HepG2 (cell line): Measurements from ENCODE around the gene TP73. TPM values are rescaled to one million over a fixed set of nuclear protein-coding genes. Genes with fewer than 3 reads are reported as not detected.
A peak's percentile ranks its signal among the peaks of the same experiment; 100 is the strongest.

Experiments used
- BORCS8-MEF2B ChIP-seq: sonication (generic); formaldehyde crosslinking; IDR thresholded peaks from 2 replicates; pipeline ENCODE4 v1.8.0; 2022; ENCODE audit warnings: mild to moderate bottlenecking, missing genetic modification reagents
- CBX5 ChIP-seq: sonication (generic); formaldehyde crosslinking; IDR thresholded peaks from 2 replicates; pipeline ENCODE4 v1.4.0; 2020; ENCODE audit warnings: missing genetic modification reagents, borderline replicate concordance
- CCDC6 ChIP-seq: sonication (generic); formaldehyde crosslinking; IDR thresholded peaks from 2 replicates; pipeline ENCODE4 v1.8.1; 2022; ENCODE audit warnings: mild to moderate bottlenecking, missing genetic modification reagents, moderate library complexity
- ERF ChIP-seq: IDR thresholded peaks from 2 replicates; pipeline ENCODE4 v1.6.1; 2018; ENCODE audit warnings: missing biosample characterization, missing genetic modification reagents
- HMG20A ChIP-seq: IDR thresholded peaks from 2 replicates; pipeline ENCODE4 v1.6.1; 2016; ENCODE audit warnings: borderline replicate concordance
- JARID2 ChIP-seq: sonication (generic); formaldehyde crosslinking; IDR thresholded peaks from 2 replicates; pipeline ENCODE4 v1.8.1; 2023; ENCODE audit warnings: missing genetic modification reagents, inconsistent platforms; ENCODE audit not compliant: insufficient replicate concordance
- MTA1 ChIP-seq: sonication (generic); formaldehyde crosslinking; IDR thresholded peaks from 2 replicates; pipeline ENCODE4 v1.4.0; 2020; ENCODE audit warnings: missing genetic modification reagents, mild to moderate bottlenecking, borderline replicate concordance
- NFYB ChIP-seq: sonication (generic); formaldehyde crosslinking; IDR thresholded peaks from 2 replicates; pipeline ENCODE4 v1.4.0; 2020; ENCODE audit warnings: missing genetic modification reagents
- POLR2A ChIP-seq, 2 experiments: IDR thresholded peaks; 2 replicates each; pipeline ENCODE4 v1.6.1; 2011; ENCODE audit warnings: low read depth in 2 of 2, low read length in 2 of 2, mild to moderate bottlenecking in 1 of 2, moderate library complexity in 1 of 2; ENCODE audit not compliant: insufficient read depth in 1 of 2
- RFXAP ChIP-seq: sonication (generic); formaldehyde crosslinking; IDR thresholded peaks from 2 replicates; pipeline ENCODE4 v1.4.0; 2020; ENCODE audit warnings: missing genetic modification reagents, borderline replicate concordance
- ZFP36L2 ChIP-seq: sonication (generic); formaldehyde crosslinking; IDR thresholded peaks from 2 replicates; pipeline ENCODE4 v1.4.0; 2020; ENCODE audit warnings: missing genetic modification reagents
- ZFP37 ChIP-seq: sonication (generic); formaldehyde crosslinking; IDR thresholded peaks from 2 replicates; pipeline ENCODE4 v1.4.0; 2020; ENCODE audit warnings: missing genetic modification reagents, borderline replicate concordance
- polyA plus RNA-seq, 8 experiments: library from polyadenylated mRNA; depleted of rRNA in 3 of 8; stranded (reverse) in 7 of 8; unstranded in 1 of 8; fragments of >200 nt; fragmentation: Illumina TruSeq in 4 of 8; extraction: Trizol in 4 of 8; gene quantifications; 2 replicates each; pipeline versions ENCODE4 v1.2.1 to v1.2.3, GENCODE V29; 2011 to 2016; ENCODE audit warnings: low read depth in 4 of 8, missing spikeins in 1 of 8, mixed read lengths in 1 of 8; ENCODE audit not compliant: insufficient read depth in 1 of 8
- total RNA-seq, 5 experiments: library from RNA; depleted of rRNA; stranded (reverse); fragments of >200 nt; fragmentation: Illumina TruSeq; extraction: Trizol; gene quantifications; 2 replicates each; pipeline ENCODE4 v1.2.3, GENCODE V29; 2016; ENCODE audit warnings: low read depth in 1 of 5
- TF ChIP-seq, protein P1 (sequence below): sonication (generic); formaldehyde crosslinking; IDR thresholded peaks from 2 replicates; pipeline ENCODE4 v1.5.0; 2020; ENCODE audit warnings: mild to moderate bottlenecking, missing genetic modification reagents, moderate library complexity
- TF ChIP-seq, protein P2 (sequence below): sonication (generic); formaldehyde crosslinking; IDR thresholded peaks from 2 replicates; pipeline ENCODE4 v1.4.0; 2020; ENCODE audit warnings: missing genetic modification reagents
- TF ChIP-seq, protein P3 (sequence below): sonication (generic); formaldehyde crosslinking; IDR thresholded peaks from 2 replicates; pipeline ENCODE4 v1.4.0; 2020; ENCODE audit warnings: missing genetic modification reagents; ENCODE audit errors: not compliant biosample characterization
- TF ChIP-seq, protein P4 (sequence below): IDR thresholded peaks from 2 replicates; pipeline ENCODE4 v1.6.1; 2016; ENCODE audit warnings: missing compliant biosample characterization, missing genetic modification reagents, borderline replicate concordance
- TF ChIP-seq, protein P5 (sequence below): sonication (generic); formaldehyde crosslinking; conservative IDR thresholded peaks from 2 replicates; pipeline ENCODE4 v1.8.1; 2023; ENCODE audit warnings: missing genetic modification reagents
- TF ChIP-seq, protein P6 (sequence below): sonication (generic); formaldehyde crosslinking; conservative IDR thresholded peaks from 2 replicates; pipeline ENCODE4 v1.4.0; 2020; ENCODE audit warnings: mild to moderate bottlenecking, missing genetic modification reagents, moderate library complexity

The TP73 gene
- total and polyA plus RNA-seq, 2 of the 13 experiments (the other 11 are each of a cell fraction or from before 2014, with no cell fraction given): 0.49 to 1.1 TPM

DNA sequence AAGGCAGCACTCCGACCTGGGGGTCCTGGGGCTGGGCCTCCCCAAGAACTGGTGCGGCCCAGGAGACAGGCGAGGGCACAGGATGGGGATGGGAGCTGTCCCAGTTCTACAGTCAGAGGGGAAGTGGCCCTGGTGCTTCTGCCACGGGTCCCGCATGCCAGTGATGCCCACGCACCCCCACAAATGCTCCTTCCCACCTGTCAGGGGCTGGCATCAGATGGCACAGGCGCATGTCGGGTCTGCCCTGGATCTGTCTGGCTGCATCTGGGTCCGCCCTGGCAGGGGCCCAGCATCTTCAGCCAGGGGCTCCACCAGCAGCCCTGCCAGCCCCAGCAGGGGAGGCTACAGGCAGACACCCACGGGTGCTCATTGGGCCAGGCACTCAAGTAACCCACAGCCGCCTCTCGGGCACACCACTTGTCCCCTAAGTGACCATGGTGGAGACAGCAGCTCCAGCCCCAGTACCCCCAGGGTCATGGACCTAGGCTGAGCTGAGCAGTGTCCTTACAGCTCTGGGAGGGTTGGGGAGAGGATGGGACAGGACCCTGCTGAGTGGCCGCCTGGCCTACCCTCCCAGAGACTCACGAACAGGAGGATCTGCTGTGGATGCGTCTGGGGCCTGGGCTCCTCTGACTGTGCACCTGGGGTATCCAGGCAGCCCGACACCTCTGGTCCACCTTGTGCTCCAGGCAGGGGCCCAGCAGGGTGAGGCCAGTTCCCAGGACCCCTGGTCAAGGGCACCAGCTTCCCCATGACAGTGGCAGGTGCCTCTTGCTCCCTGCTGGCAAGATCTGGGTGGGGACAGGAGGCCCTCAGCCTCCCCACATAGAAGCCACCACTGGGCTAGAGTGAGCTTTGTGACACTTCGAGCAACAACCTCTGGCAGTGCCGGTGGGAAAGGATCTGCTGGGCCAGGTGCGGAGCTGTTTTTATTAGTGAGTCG is 125.6 kb downstream of the TP73 start (continued):
- TF ChIP-seq, protein P1, sequence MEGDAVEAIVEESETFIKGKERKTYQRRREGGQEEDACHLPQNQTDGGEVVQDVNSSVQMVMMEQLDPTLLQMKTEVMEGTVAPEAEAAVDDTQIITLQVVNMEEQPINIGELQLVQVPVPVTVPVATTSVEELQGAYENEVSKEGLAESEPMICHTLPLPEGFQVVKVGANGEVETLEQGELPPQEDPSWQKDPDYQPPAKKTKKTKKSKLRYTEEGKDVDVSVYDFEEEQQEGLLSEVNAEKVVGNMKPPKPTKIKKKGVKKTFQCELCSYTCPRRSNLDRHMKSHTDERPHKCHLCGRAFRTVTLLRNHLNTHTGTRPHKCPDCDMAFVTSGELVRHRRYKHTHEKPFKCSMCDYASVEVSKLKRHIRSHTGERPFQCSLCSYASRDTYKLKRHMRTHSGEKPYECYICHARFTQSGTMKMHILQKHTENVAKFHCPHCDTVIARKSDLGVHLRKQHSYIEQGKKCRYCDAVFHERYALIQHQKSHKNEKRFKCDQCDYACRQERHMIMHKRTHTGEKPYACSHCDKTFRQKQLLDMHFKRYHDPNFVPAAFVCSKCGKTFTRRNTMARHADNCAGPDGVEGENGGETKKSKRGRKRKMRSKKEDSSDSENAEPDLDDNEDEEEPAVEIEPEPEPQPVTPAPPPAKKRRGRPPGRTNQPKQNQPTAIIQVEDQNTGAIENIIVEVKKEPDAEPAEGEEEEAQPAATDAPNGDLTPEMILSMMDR (CRISPR knock-in tag): no peak
- TF ChIP-seq HMG20A (no peak), JARID2 (CRISPR knock-in tag) (no peak), CBX5 (no peak), BORCS8-MEF2B (no peak), ERF (CRISPR knock-in tag) (no peak), ZFP36L2 (CRISPR knock-in tag) (no peak), CCDC6 (no peak), ZFP37 (CRISPR knock-in tag) (no peak), RFXAP (CRISPR knock-in tag) (no peak), NFYB (CRISPR knock-in tag) (no peak), POLR2A (IDR thresholded peaks at IDR 0.05; ENCODE audit: insufficient read depth in 1 of 2, low read depth in 2 of 2, low read length in 2 of 2) (0 out of 4 replicates have a peak, but pooled peaks of 1 of the 2 experiments have one; percentile 38), MTA1 (CRISPR knock-in tag) (no peak)
- TF ChIP-seq, protein P2, sequence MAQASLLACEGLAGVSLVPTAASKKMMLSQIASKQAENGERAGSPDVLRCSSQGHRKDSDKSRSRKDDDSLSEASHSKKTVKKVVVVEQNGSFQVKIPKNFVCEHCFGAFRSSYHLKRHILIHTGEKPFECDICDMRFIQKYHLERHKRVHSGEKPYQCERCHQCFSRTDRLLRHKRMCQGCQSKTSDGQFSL (CRISPR knock-in tag): no peak
- TF ChIP-seq, protein P3, sequence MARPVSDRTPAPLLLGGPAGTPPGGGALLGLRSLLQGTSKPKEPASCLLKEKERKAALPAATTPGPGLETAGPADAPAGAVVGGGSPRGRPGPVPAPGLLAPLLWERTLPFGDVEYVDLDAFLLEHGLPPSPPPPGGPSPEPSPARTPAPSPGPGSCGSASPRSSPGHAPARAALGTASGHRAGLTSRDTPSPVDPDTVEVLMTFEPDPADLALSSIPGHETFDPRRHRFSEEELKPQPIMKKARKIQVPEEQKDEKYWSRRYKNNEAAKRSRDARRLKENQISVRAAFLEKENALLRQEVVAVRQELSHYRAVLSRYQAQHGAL: no peak
- TF ChIP-seq, protein P4, sequence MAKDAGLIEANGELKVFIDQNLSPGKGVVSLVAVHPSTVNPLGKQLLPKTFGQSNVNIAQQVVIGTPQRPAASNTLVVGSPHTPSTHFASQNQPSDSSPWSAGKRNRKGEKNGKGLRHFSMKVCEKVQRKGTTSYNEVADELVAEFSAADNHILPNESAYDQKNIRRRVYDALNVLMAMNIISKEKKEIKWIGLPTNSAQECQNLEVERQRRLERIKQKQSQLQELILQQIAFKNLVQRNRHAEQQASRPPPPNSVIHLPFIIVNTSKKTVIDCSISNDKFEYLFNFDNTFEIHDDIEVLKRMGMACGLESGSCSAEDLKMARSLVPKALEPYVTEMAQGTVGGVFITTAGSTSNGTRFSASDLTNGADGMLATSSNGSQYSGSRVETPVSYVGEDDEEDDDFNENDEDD (CRISPR knock-in tag): no peak
- TF ChIP-seq, protein P5, sequence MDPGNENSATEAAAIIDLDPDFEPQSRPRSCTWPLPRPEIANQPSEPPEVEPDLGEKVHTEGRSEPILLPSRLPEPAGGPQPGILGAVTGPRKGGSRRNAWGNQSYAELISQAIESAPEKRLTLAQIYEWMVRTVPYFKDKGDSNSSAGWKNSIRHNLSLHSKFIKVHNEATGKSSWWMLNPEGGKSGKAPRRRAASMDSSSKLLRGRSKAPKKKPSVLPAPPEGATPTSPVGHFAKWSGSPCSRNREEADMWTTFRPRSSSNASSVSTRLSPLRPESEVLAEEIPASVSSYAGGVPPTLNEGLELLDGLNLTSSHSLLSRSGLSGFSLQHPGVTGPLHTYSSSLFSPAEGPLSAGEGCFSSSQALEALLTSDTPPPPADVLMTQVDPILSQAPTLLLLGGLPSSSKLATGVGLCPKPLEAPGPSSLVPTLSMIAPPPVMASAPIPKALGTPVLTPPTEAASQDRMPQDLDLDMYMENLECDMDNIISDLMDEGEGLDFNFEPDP (CRISPR knock-in tag): no peak
- TF ChIP-seq, protein P6, sequence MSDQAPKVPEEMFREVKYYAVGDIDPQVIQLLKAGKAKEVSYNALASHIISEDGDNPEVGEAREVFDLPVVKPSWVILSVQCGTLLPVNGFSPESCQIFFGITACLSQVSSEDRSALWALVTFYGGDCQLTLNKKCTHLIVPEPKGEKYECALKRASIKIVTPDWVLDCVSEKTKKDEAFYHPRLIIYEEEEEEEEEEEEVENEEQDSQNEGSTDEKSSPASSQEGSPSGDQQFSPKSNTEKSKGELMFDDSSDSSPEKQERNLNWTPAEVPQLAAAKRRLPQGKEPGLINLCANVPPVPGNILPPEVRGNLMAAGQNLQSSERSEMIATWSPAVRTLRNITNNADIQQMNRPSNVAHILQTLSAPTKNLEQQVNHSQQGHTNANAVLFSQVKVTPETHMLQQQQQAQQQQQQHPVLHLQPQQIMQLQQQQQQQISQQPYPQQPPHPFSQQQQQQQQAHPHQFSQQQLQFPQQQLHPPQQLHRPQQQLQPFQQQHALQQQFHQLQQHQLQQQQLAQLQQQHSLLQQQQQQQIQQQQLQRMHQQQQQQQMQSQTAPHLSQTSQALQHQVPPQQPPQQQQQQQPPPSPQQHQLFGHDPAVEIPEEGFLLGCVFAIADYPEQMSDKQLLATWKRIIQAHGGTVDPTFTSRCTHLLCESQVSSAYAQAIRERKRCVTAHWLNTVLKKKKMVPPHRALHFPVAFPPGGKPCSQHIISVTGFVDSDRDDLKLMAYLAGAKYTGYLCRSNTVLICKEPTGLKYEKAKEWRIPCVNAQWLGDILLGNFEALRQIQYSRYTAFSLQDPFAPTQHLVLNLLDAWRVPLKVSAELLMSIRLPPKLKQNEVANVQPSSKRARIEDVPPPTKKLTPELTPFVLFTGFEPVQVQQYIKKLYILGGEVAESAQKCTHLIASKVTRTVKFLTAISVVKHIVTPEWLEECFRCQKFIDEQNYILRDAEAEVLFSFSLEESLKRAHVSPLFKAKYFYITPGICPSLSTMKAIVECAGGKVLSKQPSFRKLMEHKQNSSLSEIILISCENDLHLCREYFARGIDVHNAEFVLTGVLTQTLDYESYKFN: no peak
